AG08396 (cell line): Measurements from ENCODE around the gene FAM53B.
A peak's percentile ranks its signal among the peaks of the same experiment; 100 is the strongest.

Experiments used
- DNase-seq: peaks from one replicate; pipeline ENCODE4 v3.0.0; 2012; ENCODE audit warnings: low spot score, mixed read lengths

The FAM53B gene

DNA sequence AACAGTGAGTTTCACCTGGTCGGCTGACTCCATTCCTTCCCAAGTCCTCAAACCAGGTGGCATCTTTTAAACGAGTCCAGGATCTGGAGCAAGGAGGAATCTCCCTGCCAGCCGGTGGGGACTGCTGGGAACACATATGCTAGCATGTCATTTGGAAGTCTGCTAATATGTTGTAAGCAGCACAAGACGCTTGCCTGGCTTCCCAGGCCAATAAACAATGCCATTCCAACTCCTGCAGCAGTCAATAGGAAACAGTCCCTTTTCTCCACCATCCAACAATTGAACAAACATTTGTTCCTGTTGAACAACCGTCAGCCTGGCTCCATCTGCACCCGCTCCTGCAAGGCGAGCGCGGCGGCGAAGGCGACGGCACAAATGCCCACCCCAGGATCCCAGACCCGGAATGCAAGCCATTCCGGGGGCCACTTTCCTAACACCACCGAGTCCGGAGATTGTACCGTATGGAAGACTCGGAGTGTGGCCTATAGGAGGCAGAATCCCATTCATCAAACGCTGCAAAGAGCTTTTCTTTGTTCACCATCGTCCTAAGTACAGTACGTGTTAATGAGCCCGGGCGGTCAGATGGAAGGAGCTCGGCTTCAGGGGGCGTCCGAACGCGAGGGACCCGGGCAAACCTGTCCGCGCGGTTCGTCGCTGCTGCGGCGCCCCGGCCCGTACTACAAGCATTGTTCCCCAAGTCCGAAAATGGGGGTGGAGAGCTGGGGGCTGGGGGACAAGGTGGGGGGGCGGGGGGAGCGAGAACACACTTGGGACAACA, 1.6 kb downstream of the FAM53B start:
- no peak for DNase-seq

DNA sequence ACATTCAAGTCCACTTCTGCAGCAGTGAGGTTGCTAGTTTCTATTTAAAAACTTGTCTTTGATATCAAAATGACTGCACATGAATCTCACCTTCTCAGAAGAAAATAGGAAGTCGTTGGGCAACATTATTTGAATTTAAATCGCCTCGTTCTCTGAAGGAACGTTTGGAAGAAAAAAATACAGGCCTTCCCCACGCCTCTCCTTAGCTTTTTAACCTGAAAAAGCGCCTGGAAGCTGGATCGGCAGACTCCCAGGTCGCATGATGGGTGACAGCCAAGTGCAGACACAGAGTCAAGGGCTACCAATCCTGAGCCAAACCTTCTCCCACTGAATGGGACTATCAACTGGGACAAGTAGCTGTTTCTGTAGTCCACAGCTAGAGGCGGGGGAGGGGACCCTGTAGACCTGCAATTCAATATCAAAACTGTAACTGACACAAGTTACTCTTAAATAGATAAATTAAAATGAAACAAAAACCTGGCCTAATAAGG, 2.2 kb downstream of the FAM53B start:
- DNase-seq = no peak

GRCh38 chr10:124741281-124741921, 2.8 kb downstream of the FAM53B start:
- peak; percentile 85 for DNase-seq

GRCh38 chr10:124740369-124741280, 3.6 kb downstream of the FAM53B start:
- peak; percentile 40 for DNase-seq

DNA sequence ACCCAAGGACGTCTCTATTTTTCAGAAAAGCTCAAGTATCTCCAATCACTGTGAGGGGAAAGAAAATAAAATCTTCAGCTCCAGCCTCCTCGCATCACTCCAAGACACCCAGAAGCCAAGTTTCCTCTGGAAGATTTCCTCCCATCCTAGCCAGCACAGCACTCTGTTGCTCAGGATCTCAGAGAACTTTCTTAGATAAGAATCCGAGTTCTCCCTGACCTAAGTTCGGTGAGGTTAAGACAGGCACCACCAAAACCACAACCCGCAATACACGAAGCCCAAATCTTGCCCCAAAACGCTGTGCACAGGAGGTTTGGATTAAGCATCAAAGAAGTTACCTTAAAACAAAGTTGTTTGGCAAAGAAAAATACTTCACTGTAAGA, 4.2 kb downstream of the FAM53B start:
- no peak for DNase-seq

DNA sequence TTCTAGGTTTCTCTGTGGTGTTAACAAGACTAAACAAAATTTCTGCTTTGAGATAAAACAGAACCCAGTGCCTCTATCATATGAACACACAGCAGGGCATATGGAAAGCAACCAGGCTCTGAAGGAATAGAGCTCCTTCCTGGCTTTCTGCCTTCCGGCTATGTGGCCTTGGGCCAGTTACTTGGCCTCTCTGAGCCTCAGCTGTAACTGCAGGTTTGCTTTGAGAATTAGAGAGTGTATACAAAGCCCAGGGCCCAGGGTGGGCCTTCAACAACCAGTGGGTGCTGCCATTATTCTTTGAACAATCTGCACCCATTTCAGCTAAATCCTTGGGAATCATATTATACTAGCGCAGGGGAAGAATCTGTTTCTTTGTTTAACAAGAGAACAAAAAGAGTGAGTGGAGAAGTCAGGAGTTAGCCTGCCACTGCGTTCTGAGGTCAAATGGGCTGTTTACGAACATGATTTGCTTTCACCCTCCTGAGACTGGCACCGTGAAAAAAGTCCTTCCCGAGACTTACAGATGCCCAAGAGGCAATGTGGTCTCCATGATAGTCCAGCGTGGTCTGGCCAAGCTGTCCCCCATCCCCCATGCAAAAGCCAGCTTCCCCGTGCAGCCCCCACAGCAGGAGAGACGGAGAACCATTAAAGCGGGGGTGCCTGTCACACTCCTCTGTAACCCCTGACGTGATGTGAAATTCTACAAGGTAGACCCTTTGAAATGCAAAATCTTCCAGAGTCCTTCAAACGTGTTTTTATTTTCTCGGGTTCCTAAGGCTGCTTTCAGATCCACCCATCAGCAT, 4.9 kb downstream of the FAM53B start:
- no peak for DNase-seq

GRCh38 chr10:124738441-124738840, 5.7 kb downstream of the FAM53B start:
- no peak for DNase-seq

DNA sequence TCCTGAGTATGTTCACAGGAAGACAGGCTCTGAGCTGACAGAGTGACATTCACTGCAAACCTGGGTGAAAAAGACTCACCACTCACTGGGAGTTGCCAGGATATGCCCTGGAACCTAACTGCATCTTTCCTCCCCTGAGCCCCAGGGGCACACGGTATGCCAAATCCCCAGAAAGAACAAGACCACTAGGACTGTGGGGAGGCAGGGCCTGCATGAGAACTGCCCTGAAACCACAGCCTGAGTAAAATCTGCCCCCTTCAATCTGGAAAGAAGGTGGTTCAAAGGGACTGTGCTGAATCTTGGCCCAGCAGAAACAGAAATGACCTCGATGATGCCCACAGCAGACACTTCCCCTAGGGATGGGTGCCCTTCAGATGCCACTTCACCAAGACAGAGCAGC, 6.5 kb downstream of the FAM53B start:
- DNase-seq = no peak

DNA sequence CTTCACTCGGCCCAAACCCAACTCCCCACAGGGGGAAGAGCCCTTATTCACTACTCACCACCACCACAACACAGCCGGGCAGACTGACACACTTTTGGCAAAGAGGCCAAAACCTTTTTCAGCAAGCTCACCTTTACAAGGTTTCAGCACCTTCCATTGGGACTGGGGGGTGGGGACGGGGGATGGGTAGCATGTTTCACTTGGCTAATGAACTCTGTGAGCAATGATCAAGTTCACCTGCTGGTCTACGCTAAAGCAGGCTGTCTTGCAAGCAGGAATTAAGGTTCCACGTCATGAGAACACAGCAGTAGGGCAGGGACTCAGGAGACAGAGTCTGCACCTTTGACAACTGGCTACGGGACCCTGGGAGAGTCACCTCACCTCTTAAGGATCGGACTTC, 7.0 kb downstream of the FAM53B start:
- DNase-seq = no peak

- DNase-seq = peak; percentile 43
These were observed 7.6 kb downstream of the FAM53B start for GRCh38 chr10:124736491-124737136.

- no peak for DNase-seq
These were observed 8.5 kb downstream of the FAM53B start for GRCh38 chr10:124735491-124736286.

GRCh38 chr10:124734311-124735166, 9.6 kb downstream of the FAM53B start:
- DNase-seq = no peak

- DNase-seq = no peak
These were observed 10.5 kb downstream of the FAM53B start for GRCh38 chr10:124733571-124734245.

GRCh38 chr10:124732931-124733570, 11.1 kb downstream of the FAM53B start:
- DNase-seq = peak; percentile 66

DNA sequence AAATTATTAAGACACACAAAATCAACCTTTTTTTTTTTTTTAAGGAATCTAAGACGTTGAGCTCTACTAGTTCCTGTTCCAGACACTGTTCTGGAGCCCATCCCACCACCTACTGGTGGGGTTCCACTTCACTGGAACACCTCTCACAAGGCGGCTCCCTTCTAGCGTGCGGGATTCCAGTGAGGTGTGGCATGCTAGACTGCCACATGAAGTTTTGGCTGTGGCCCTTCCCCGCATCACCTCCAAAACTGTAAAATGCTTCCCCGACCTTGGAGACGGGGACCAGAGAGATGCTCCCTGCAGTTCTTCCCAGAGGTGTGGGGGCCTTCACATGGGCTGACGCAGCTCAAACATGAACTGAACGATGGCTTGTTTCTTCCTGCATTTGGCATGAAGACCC, 12.6 kb downstream of the FAM53B start:
- DNase-seq = no peak

- no peak for DNase-seq
These were observed 13.4 kb downstream of the FAM53B start for GRCh38 chr10:124730790-124731189.

DNA sequence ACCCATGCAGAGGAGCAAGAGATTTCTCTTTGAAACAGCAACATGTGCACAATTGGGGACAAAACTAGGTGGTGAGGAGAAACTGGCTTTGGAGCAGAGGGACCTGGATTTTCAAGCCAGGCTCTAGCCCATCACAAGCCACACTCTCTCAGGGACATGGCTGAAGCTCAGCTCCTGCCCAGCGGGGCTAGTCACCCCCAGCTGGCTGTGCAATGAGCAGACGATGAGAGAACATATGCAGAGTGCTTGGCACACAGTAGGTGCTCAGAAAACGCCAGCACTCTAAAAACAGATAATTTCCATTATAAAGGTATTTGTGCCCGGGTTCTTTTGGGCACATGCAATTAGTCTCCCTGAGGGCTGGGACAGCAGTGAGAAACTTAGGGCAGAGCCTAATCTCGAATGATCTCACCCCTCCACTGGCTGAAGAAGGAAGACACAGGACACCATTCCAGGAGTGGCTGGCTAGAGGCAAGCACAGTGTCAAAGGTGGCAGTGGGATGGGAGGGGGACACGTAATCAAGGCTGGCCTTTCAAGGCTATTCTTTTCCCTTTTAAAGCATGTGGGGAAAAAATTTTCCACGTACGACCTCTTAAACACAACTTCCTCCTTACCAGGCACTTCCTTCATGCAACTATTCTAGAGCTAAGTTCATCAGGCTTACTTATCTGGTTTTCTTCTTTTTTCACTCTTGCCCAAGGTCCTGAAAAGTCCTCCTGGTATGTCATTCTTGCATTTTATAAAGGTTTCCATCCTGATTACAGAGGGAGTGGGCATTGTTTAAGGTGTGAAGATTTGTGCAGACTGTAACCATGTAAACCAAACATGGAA, 15.1 kb downstream of the FAM53B start:
- no peak for DNase-seq
